GM10266 (cell line): Measurements from ENCODE around the gene RTN4R.

Experiments
- DNase-seq: peaks from one replicate; pipeline ENCODE4 v3.0.0; 2012; ENCODE audit errors: extremely low spot score
- CTCF ChIP-seq: IDR thresholded peaks from 2 replicates; pipeline ENCODE4 v1.5.1; 2012; ENCODE audit warnings: mild to moderate bottlenecking, low read depth; ENCODE audit not compliant: control insufficient read depth, insufficient read depth; ENCODE audit errors: missing control alignments

Gene RTN4R

GRCh38 chr22:20219667-20220628 is 48.2 kb downstream of the RTN4R start:
- no peak for TF ChIP-seq CTCF
- no peak for DNase-seq

GRCh38 chr22:20218987-20219386 is 49.1 kb downstream of the RTN4R start:
- no peak for DNase-seq
- TF ChIP-seq CTCF, result no peak

- TF ChIP-seq CTCF, result no peak
- DNase-seq, result no peak
These were observed 49.7 kb downstream of the RTN4R start for GRCh38 chr22:20218326-20218872.

- DNase-seq, result no peak
- no peak for TF ChIP-seq CTCF
These were observed 50.6 kb downstream of the RTN4R start for GRCh38 chr22:20217563-20217962.

- TF ChIP-seq CTCF, result no peak
These were observed 51.1 kb downstream of the RTN4R start for GRCh38 chr22:20216863-20217499.

GRCh38 chr22:20215742-20216141 is 52.4 kb downstream of the RTN4R start:
- DNase-seq, result no peak
- TF ChIP-seq CTCF, result peak; percentile 17

More at GRCh38 chr22:20216863-20217499, 51.1 kb downstream of the RTN4R start:
- DNase-seq, result no peak
